Liver (tissue), 3 donors: ENCODE data around the gene MTSS2.

Experiments used
- GABPA ChIP-seq, 2 donors: IDR thresholded peaks in 1 of 2; conservative IDR thresholded peaks in 1 of 2; 2 replicates each; pipeline ENCODE4 v1.6.1; 2016; ENCODE audit warnings: antibody characterized with exemption in 2 of 2, mild to moderate bottlenecking in 1 of 2, moderate library complexity in 1 of 2
- JUND ChIP-seq, 2 donors: IDR thresholded peaks; 2 replicates each; pipeline ENCODE4 v1.6.1; 2016; ENCODE audit warnings: antibody characterized with exemption in 2 of 2
- SP1 ChIP-seq: IDR thresholded peaks from 2 replicates; pipeline ENCODE4 v1.6.1; 2018; ENCODE audit warnings: antibody characterized with exemption, mild to moderate bottlenecking
- TAF1 ChIP-seq: conservative IDR thresholded peaks from 2 replicates; pipeline ENCODE4 v1.6.1; 2016; ENCODE audit warnings: antibody characterized with exemption, mild to moderate bottlenecking
- YY1 ChIP-seq: IDR thresholded peaks from 2 replicates; pipeline ENCODE4 v1.6.1; 2016; ENCODE audit warnings: antibody characterized with exemption, mild to moderate bottlenecking
- TF ChIP-seq, protein P1 (sequence below): fragments of 150-350 bp; IDR thresholded peaks from 2 replicates; pipeline ENCODE4 v1.5.1; 2017; ENCODE audit warnings: improper control_type of control experiment, low read depth, low read length; ENCODE audit not compliant: missing input control
- donor health status: healthy.
- donor health status: healthy.

DNA sequence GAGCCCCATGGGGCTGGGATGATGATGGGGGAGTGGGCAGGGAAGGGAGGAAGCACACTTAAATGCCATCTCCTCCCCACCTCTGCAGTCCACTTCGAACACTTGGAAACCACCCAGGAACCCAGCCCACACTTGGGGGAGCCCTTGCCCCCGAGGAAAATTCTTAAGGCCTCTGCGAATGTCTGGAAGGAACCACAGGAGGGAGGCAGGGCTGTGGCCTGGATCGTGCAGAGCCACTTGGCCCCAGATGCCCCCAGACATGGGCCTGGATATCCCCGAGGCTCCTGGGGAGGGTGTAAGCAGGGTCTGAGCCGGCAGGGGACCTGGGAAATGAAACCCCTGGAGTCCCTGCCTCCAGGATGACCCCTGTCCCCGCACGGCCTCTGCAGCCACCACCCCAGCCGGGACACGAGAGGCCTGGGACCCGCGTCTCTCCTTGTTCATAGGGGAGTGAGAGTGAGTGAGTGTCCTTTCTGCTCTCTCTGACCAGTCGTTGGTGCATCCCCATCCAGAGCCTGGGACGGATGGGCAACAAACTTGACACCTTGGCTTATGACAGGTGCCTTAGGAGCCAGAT is 11.8 kb upstream of the MTSS2 start:
- TF ChIP-seq, protein P1, sequence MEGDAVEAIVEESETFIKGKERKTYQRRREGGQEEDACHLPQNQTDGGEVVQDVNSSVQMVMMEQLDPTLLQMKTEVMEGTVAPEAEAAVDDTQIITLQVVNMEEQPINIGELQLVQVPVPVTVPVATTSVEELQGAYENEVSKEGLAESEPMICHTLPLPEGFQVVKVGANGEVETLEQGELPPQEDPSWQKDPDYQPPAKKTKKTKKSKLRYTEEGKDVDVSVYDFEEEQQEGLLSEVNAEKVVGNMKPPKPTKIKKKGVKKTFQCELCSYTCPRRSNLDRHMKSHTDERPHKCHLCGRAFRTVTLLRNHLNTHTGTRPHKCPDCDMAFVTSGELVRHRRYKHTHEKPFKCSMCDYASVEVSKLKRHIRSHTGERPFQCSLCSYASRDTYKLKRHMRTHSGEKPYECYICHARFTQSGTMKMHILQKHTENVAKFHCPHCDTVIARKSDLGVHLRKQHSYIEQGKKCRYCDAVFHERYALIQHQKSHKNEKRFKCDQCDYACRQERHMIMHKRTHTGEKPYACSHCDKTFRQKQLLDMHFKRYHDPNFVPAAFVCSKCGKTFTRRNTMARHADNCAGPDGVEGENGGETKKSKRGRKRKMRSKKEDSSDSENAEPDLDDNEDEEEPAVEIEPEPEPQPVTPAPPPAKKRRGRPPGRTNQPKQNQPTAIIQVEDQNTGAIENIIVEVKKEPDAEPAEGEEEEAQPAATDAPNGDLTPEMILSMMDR: no peak
- no peak for TF ChIP-seq SP1
- no peak for TF ChIP-seq YY1
- TF ChIP-seq GABPA (IDR thresholded peaks at IDR 0.05 in 1 of 2, conservative IDR thresholded peaks at IDR 0.05 in 1 of 2): no peak
- TF ChIP-seq JUND (IDR thresholded peaks at IDR 0.05): no peak
- TF ChIP-seq TAF1: no peak
